K562 (cell line): ENCODE results near the gene NOS1. TPM values are rescaled to one million over a fixed set of nuclear protein-coding genes. Genes with fewer than 3 reads are reported as not detected.

Source experiments
- ATAC-seq: fragments of 200-7000 bp; cut with Tn5 transposase; 3 replicates; pipeline ENCODE4 v1.9.1; 2020; ENCODE audit warnings: moderate library complexity
- BruUV-seq: library from RNA; stranded (reverse); fragments of 400-500 nt; replicated peaks from 2 replicates; lab custom pipeline; 2021; lab: Mats Ljungman, UMichigan
- CTCF ChIA-PET: fragments of 300-600 bp; formaldehyde crosslinking; extraction: SDS; loops from one replicate; lab custom pipeline; 2021; ENCODE audit warnings: low intra/inter-chr PET ratio; lab: Yijun Ruan, JAX
- POLR2A ChIA-PET: fragments of 300-600, 350-650 bp; sonication (Branson Sonifier 250); formaldehyde crosslinking; extraction: SDS; loops from one replicate; lab custom pipeline; 2021; ENCODE audit warnings: antibody characterized with exemption, inconsistent platforms; lab: Yijun Ruan, JAX
- DNase-seq, 4 experiments: peaks; one replicate each; pipeline versions ENCODE4 v3.0.0 to v3.0.0-alpha.2; 2011 to 2018; ENCODE audit warnings: low spot score in 3 of 4, mixed read lengths in 3 of 4; ENCODE audit errors: extremely low read depth in 1 of 4
- FAIRE-seq: peaks from 2 replicates; lab custom pipeline; 2011; peaks lifted over from hg19 to GRCh38; lab: Jason Lieb, UNC
- H2AFZ ChIP-seq: 2 replicates; pipeline ENCODE4 v1.6.0; 2011; ENCODE audit warnings: low read depth, low read length, control low read depth, inconsistent platforms
- H3K27ac ChIP-seq: fragments of 200-600 bp; 3 replicates; pipeline ENCODE4 v1.8.0; 2011; ENCODE audit warnings: low read depth, mild to moderate bottlenecking, control low read depth, inconsistent platforms, low read length, moderate library complexity, mixed read lengths; ENCODE audit errors: extremely low read depth
- H3K27me3 ChIP-seq, 2 experiments: fragments of 300-600 bp in 1 of 2; 2 replicates in 1 of 2; 3 replicates in 1 of 2; pipeline versions ENCODE4 v1.6.0 to v1.8.0; 2011; ENCODE audit warnings: inconsistent platforms in 2 of 2, low read length in 2 of 2, mild to moderate bottlenecking in 1 of 2, mixed read lengths in 1 of 2, moderate library complexity in 1 of 2; ENCODE audit not compliant: control insufficient read depth in 2 of 2, insufficient read depth in 2 of 2
- H3K36me3 ChIP-seq: fragments of 300-600 bp; 3 replicates; pipeline ENCODE4 v1.8.0; 2011; ENCODE audit warnings: mild to moderate bottlenecking, low read length, inconsistent platforms; ENCODE audit not compliant: control insufficient read depth, insufficient read depth
- H3K4me1 ChIP-seq, 2 experiments: fragments of 200-600 bp in 1 of 2; replicated peaks in 1 of 2; 2 replicates in 1 of 2; 3 replicates in 1 of 2; pipeline versions ENCODE4 v1.5.1 to v1.8.0; 2011; ENCODE audit warnings: inconsistent platforms in 2 of 2, low read length in 2 of 2, mild to moderate bottlenecking in 1 of 2, mixed read lengths in 1 of 2, moderate library complexity in 1 of 2; ENCODE audit not compliant: control insufficient read depth in 2 of 2, insufficient read depth in 2 of 2
- H3K4me2 ChIP-seq: 2 replicates; pipeline ENCODE4 v1.6.1; 2011; ENCODE audit warnings: low read length, control low read depth, inconsistent platforms, mixed read lengths; ENCODE audit not compliant: insufficient read depth
- H3K4me3 ChIP-seq: fragments of 200-600 bp; sonication (generic), shearing (Covaris generic); 2 replicates; pipeline ENCODE4 v1.5.1; 2016; ENCODE audit warnings: control low read depth, inconsistent platforms
- H3K79me2 ChIP-seq: fragments of 200-600 bp; 3 replicates; pipeline ENCODE4 v1.8.0; 2011; ENCODE audit warnings: low read length, inconsistent platforms; ENCODE audit not compliant: control insufficient read depth, insufficient read depth
- H3K9ac ChIP-seq, 2 experiments: 2 replicates each; pipeline versions ENCODE4 v1.6.0 to v1.6.1; 2011; ENCODE audit warnings: low read depth in 2 of 2, low read length in 2 of 2, control low read depth in 1 of 2, inconsistent platforms in 1 of 2, mild to moderate bottlenecking in 1 of 2, mixed read lengths in 1 of 2; ENCODE audit not compliant: insufficient read depth in 1 of 2
- H3K9me1 ChIP-seq: one replicate; pipeline ENCODE4 v1.6.0; 2011; ENCODE audit warnings: inconsistent platforms, mild to moderate bottlenecking, low read length, moderate library complexity; ENCODE audit not compliant: control insufficient read depth, insufficient read depth
- H3K9me3 ChIP-seq: replicated peaks from 2 replicates; pipeline ENCODE4 v1.5.1; 2011; ENCODE audit warnings: low read depth, low read length, inconsistent platforms; ENCODE audit not compliant: control insufficient read depth, insufficient read depth
- H4K20me1 ChIP-seq: replicated peaks from 2 replicates; pipeline ENCODE4 v1.6.1; 2011; ENCODE audit warnings: low read length, inconsistent platforms, mixed read lengths; ENCODE audit not compliant: control insufficient read depth, insufficient read depth
- MXD1 ChIP-seq: fragments of 250-450 bp; sonication (Bioruptor Pico); IDR thresholded peaks from 2 replicates; pipeline ENCODE4 v1.8.0; 2021; ENCODE audit warnings: borderline replicate concordance, mild to moderate bottlenecking, moderate library complexity; ENCODE audit not compliant: poor library complexity, severe bottlenecking
- NCOA6 ChIP-seq: fragments of 450-650 bp; IDR thresholded peaks from 2 replicates; pipeline ENCODE4 v1.6.1; 2017; ENCODE audit warnings: mild to moderate bottlenecking
- SNIP1 ChIP-seq: fragments of 450-650 bp; IDR thresholded peaks from 2 replicates; pipeline ENCODE4 v1.7.1; 2017; ENCODE audit warnings: low read depth, mild to moderate bottlenecking
- WGBS: fragments of 100-300 bp; shearing (Covaris generic); methylation state at CpG from one replicate; pipeline ENCODE4 v1.1.6; 2016; ENCODE audit warnings: low coverage, mixed read lengths; ENCODE audit not compliant: insufficient coverage; ENCODE audit errors: missing lambda C conversion rate; 5-methylcytosine and 5-hydroxymethylcytosine counted together
- in situ Hi-C: fragments of 300-500 bp; cut with MboI; formaldehyde crosslinking; loops from 4 replicates; pipeline ENCODE4 v1.15.0; 2018; ENCODE audit warnings: inconsistent platforms, mixed read lengths
- intact Hi-C: fragments of 100-400 bp; cut with micrococcal nuclease; formaldehyde crosslinking; loops from 2 replicates; pipeline ENCODE4 v1.14.2; 2022
- polyA plus RNA-seq, 8 experiments: library from polyadenylated mRNA; depleted of rRNA in 4 of 8; stranded (reverse) in 5 of 8; unstranded in 3 of 8; fragments of >200 nt; fragmentation: Nextera tagmentation in 2 of 8; fragmentation: Illumina TruSeq in 1 of 8; extraction: Ambion mirVana in 2 of 8; extraction: Trizol in 1 of 8; gene quantifications; 2 replicates each; pipeline versions ENCODE4 v1.2.1 to v1.2.3, GENCODE V29; 2011 to 2014; ENCODE audit warnings: inconsistent platforms in 1 of 8, missing spikeins in 1 of 8
- total RNA-seq, 7 experiments: library from RNA; depleted of rRNA in 6 of 7; stranded (reverse); fragments of >200 nt in 6 of 7; fragmentation: Illumina TruSeq in 2 of 7; extraction: Trizol in 2 of 7; gene quantifications; 2 replicates each; pipeline versions ENCODE4 v1.2.1 to v1.2.3, GENCODE V29; 2011 to 2021; ENCODE audit warnings: low replicate concordance in 1 of 7
- TF ChIP-seq, protein P1 (sequence below): fragments of 450-650 bp; formaldehyde crosslinking; IDR thresholded peaks from 2 replicates; pipeline ENCODE4 v1.4.0; 2020; ENCODE audit warnings: mild to moderate bottlenecking, moderate library complexity

NOS1 gene
- total and polyA plus RNA-seq, 9 of the 15 experiments (the other 6 are each of a cell fraction or from before 2014, with no cell fraction given), result not detected

- intact Hi-C loops (no loop called here), in situ Hi-C loops (no loop called here)
- no peak overlapping the region for H3K4me3 ChIP-seq
- DNase-seq (no peak), ATAC-seq (no peak), FAIRE-seq (no peak)
- no TSS peak for BruUV-seq
- no peaks in the 10 kb centered on the region for H3K9me3 ChIP-seq
- H3K9ac ChIP-seq, result no peak overlapping the region
- H3K4me2 ChIP-seq, result no peak overlapping the region
- H4K20me1 ChIP-seq, result no peaks in the 10 kb centered on the region
- no peaks in the 10 kb centered on the region for H3K36me3 ChIP-seq
- TF ChIP-seq, protein P1, sequence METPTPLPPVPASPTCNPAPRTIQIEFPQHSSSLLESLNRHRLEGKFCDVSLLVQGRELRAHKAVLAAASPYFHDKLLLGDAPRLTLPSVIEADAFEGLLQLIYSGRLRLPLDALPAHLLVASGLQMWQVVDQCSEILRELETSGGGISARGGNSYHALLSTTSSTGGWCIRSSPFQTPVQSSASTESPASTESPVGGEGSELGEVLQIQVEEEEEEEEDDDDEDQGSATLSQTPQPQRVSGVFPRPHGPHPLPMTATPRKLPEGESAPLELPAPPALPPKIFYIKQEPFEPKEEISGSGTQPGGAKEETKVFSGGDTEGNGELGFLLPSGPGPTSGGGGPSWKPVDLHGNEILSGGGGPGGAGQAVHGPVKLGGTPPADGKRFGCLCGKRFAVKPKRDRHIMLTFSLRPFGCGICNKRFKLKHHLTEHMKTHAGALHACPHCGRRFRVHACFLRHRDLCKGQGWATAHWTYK (CRISPR knock-in tag), result no peak
- TF ChIP-seq SNIP1, result no peak
- no peak for TF ChIP-seq NCOA6
- no peak for TF ChIP-seq MXD1 (CRISPR knock-in tag)
- H2AFZ ChIP-seq, result no peak overlapping the region
- H3K4me1 ChIP-seq, result no peaks in the 10 kb centered on the region
- ChIA-PET POLR2A (no interaction called here), CTCF (no interaction called here)
- H3K27me3 ChIP-seq, result peaks cover 17 to 49% of the 10 kb centered on the region in 2 experiments
- H3K9me1 ChIP-seq, result no peaks in the 10 kb centered on the region
- no peaks in the 10 kb centered on the region for H3K79me2 ChIP-seq
- H3K27ac ChIP-seq, result no peak overlapping the region
- 0% methylated on average over 8 of the region's 8 CpGs for WGBS
These were observed 31.7 kb downstream of the NOS1 start for GRCh38 chr12:117329756-117330155.
